DLD1 (cell line): Measurements from ENCODE around the gene CLRN2.
"Not testable (repeated sequence)": the region's sequence is repeated elsewhere in the genome, so short reads cannot be mapped to it uniquely, and the experiment has no call there.

Source experiments
- in situ Hi-C: cut with HindIII; loops from 2 replicates; pipeline ENCODE4 v1.10.0; 2017; ENCODE audit warnings: low sequenced_read_pairs

CLRN2 gene

DNA sequence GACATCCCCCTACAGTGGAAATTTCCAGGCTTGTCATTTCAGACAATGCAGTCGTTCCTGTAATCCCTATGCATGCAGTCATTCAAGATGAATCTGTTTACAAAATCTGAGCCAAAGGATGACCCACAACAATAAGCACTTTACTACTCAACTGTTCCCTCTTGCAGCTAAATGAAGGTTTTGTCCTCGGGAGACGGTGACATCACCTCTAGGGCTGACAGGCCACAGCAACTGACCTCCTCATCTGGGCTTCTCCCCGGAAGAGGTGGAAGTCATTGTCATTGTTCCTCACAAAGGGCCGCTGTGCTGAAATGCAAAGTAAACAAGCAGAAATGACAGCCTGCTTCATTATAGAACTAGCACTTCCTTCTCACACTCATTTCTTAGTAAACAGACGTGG is 29.2 kb downstream of the CLRN2 start:
- in situ Hi-C loops = no loop called here

DNA sequence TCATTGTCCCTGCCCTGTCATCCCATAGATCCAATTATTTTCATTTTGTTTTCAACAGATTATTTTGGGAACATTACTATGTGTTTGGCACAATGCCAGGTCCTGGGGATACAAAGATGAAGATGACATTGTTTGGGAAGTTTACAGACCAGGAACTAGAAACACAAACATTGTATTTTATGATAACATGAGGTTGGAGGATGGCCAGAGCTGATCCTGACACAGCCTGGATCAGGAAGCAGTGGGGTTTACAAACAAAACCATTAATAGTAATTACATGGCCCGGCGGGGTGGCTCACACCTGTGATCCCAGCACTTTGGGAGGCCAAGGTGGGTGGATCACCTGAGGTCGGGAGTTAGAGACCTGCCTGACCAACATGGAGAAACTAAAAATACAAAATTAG is 29.9 kb downstream of the CLRN2 start:
- in situ Hi-C loops = no loop called here

DNA sequence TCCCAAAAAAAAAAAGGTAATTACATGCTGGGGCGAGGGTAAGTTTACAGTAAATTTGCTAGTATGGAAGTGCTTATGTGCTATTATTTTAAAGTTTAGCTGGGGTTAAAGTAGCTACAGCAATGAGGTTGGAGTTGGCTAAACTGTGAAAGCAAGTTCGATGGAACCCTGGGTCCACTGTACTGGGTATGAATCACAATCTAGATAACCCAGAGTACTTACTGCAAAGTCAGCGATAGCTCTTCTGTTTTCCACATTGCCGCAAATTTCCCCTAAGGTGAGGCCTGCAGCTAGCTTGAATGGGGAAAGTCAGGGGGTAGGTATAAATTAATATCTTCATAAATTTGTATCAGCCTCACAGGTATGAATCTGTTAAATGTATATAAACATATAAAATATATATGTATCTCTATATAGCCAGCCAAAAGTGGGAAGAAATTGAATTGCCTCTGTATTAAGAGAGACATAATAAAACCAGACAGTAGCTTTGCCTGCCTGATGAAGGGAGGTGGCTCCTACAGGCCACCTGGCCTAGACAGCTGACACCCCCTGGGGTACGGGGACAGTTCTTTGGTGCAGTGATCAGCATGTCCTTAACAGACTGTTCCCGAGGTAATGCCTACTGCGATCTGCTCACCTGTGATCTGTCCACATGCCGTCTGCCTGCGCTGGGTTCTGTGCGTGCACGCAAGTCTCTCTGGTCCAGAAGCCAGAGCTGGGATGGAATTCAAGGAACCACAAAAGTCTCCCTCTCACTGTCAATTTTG is 30.6 kb downstream of the CLRN2 start:
- in situ Hi-C loops = no loop called here

DNA sequence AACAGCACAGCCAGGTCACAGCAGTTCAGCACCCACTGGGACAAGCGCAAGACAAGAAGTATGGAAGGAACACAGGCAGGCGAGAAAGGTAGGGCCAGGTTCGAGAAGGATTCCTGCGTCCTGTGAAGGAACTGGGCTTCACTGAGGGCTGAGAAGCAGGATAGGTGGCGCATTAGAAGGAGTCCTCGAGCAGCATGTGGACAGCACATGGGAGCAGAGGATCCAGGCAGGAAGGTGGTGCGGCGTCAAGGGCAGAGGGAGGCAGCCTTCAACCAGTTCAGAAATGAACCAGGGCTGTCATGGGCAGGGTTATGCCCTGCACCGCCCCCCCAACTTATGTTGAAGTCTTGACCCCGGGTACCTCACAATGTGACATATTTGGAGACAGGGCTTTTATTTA is 31.3 kb downstream of the CLRN2 start:
- in situ Hi-C loops = no loop called here

DNA sequence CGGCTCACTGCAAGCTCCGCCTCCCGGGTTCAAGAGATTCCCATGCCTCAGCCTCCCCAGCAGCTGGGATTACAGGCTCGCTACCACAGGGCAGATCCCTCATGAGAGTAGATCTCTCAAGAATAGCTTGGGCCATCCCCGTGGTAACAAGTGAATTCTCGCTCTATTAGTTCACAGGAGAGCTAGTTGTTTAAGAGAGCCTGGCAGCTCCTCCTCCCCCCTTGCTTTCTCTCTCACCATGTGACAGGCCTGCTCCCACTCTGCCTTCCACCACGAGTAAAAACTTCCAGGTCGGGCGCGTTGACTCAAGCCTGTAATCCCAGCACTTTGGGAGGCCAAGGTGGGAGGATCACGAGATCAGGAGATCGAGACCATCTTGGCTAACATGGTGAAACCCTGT is 31.7 kb downstream of the CLRN2 start:
- in situ Hi-C loops = no loop called here

DNA sequence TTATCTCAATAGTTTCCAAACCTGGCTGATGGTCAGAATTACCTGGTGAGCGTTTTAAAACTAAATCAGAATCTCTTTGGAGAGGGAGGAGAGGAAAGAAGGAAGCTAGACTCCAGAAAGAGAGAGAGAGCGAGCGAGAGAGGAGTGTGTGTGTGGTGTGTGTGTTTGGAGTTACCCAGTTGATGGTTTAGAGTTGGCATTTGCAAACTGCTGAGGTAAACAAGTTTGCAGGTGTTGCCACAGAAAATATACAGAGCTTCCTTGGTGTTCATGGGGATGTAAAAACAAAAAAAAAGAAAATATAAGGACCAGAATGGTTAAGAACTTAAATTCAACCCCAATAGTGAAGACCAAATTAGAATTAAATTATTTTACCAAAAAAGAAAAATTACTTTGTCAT is 35.6 kb downstream of the CLRN2 start:
- in situ Hi-C loops = no loop called here

DNA sequence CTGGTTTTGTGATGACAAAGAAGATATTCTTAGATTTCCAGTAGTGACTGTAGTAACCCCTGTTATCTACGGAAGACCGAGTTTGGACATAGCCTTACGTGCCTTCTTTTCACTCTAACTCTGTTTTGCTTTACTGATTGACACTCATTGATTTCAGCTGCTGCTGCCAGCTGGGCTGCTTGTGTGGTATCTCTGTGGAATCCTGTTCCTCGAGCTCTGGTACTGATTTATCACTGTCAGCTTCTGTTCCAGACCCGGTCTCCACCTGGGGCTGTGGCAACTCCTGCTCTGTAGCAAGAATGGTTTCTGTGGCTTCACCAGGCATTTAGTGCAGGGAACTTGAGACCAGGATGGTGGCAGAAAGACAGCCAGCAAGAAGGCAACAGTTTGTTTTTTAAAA is 37.5 kb downstream of the CLRN2 start:
- in situ Hi-C loops = no loop called here

DNA sequence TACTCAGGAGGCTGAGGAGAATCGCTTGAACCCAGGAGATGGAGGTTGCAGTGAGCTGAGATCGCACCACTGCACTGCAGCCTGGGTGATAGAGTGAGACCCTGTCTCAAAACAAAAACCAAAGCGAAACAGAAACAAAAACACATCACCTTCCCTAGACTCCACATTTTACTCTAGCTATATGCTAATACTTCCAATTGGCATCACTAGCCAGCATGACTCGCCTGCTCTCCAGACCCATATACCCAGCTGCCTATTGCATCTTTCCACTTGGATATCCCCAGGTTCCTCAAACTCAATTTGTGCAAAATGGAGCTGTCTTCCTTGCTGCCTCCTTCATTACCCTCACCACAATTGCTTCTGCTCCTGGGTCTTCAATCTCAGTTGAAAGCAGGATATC is 39.6 kb downstream of the CLRN2 start:
- in situ Hi-C loops = no loop called here

DNA sequence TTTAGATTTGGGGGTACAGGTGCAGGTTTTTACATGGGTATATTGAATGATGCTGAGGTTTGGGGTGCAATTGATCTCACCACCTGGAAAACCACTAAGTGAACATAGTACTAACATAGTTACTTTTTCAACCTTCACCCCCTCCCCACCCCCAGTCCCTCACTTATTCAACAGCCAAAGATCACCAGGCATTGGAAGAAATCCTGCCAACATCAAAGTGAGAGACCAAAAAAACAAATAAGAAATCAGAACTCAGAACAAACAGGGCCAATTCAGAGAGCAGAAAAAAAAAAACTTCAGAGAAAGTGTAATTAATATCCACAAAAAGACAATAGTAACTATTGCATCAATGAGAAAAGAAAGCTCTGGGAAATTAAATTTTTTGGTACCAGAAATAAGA is 41.5 kb downstream of the CLRN2 start:
- in situ Hi-C loops = no loop called here

DNA sequence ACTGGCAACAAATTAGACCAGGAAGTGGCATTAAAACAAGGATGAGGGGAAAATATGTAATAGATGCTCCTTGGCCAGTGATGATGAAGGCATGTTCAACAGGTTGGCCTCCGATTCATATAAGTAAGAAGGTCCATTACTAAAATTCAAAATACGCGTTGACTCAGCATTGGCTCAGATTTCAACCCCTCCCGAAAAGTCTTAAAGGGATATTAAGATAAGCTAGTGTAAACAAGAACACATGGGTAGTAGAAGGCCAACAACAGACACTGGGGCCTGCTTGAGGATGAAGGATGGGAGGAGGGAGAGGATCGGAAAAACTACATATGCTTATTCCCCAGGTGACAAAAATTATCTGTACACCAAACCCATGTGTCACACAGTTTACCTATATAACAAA is 42.9 kb downstream of the CLRN2 start:
- in situ Hi-C loops = no loop called here

DNA sequence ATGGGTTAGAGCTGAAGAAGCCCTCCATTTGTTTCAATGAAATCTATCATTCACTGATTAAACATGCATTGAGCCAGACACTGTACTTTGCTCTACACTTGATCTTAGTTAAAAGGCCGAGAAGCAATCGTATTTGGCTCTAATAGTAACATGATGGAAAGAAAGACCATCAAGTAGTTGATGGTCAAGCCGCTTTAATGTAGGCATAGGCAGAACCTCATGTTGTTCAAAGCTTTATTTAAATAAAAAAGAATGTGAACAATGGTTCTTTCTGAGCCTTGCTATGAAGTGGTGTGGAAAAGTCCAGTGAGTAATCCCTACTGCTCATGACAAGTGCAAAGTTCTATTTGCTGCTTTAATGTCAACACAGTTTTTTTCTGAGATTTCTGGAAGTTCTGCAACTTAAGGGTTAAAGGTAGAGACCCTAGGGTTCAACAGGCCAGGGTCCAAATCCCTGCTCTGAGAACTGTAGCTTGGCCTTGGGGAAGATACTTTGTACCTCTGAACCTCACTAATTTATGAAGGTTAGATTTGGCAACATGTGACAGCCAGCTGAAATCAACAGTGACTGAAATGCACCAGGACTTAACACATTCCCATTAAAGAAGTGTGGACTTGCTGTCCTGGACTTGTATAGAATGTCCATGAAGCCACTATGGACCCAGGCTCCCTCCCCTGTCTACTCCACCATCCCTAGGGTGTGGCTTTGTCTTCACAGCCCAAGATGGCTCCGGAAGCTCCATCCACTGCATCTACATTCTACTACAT is 44.2 kb downstream of the CLRN2 start:
- in situ Hi-C loops = no loop called here

DNA sequence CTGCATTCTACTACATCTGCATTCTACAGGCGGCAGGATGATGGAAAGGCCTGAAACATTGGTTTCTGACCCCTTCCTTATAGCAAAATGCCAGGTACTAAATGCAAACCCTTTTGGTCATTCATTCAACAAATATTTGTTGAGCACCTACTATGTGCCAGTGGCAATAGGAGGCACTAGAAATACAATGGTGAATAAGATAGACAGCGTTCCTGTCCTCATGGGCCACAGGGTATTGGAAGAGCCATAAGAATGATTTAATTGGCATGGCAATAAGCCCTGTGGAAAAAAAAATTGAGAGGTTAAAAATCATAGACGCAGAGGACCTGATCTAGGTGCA is 44.7 kb downstream of the CLRN2 start:
- in situ Hi-C loops = no loop called here

DNA sequence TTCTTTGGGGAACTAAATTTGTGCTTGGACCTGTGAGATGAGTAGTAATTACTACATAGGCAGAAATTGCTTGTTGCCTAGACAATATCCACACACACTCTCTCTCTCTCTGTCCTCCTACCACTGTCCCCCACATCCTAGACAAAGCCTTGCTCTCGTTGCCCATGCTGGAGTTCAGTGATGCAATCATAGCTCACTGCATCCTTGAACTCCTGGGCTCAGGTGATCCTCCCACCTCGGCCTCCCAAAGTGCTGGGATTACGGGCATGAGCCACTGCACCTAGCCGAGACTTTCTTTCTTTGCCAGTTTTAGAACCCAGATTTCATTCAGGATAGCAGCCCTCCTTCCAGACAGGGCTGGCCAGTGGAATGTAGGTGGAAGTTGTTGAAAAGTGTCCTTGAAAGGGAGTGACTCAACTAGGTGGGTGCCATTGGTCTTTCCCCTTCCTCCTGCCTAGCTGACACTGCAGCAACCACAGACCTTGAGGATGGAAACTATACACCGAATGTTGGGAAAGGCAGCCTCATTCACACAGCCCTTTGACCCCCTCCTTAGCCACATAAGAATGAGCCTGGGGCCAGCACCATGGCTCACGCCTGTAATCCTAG is 45.2 kb downstream of the CLRN2 start:
- in situ Hi-C loops = no loop called here

DNA sequence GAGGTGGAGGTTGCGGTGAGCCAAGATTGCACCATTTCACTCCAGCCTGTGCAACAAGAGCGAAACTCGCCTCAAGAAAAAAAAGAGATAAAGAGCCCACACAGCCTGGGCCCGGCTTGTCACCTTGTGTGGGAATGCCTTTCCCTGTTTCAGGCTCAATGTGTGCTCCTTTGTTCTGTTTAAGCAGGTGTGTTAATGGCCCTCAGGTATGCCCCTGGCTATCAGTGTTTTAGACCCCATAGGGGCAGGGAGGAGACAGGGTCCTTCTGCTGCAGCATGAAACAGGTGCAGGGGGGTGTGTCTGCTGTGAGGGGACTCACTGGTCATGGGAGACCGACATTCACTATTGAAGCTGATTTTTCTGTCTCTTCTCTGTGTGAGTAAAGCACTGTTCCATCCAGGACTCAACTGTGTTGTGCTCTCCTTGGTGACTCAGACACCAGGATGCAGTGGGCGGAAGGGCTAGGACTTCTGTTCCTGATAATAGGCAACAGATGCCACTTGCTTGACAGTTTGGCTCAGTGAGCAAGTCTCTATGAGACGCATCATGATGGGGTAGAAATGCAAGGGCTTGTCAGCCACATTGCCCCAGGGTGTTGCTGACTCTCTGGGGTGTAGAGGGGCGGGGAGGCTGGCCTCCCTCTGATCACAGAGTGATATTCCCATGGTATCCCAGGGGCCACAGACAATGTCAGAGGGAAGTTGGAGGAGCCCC is 46.4 kb downstream of the CLRN2 start:
- in situ Hi-C loops = no loop called here

DNA sequence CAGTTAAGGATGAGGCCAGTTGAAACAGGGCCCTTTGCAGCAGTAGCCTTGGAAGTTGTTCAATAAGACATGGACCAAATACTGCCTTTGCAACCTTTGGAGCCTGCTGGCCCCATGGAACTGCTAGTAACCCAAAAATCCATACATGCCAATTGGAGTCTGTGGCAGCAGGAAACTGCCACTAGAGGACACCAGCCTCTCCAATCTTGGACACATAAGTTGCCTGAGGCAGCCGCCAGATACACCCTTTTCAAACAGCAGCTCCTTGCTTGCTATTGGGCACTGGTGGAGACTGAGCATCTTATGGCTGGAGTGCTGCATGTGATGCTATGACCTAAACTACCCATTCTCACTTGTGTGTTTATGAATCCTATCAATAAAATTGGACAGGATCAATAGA is 47.2 kb downstream of the CLRN2 start:
- in situ Hi-C loops = no loop called here

DNA sequence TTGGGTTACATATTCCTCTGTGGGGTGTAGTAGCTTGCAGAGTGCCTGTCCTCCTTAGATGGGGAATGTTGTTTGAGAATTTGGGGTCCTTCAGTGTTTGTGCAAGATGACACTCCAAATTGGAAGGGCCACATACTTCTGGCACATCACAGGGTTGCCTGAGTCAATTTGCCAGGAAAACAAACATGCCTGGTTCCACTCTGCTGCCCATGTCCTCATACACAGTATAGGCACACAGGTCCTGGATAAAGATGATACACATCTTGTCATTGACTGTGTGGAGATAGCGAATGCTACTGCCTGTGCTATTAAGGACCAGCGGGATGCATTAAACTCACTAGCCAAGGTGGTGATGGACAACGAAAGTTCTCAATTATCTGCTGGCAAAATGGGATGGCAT is 50.9 kb downstream of the CLRN2 start:
- in situ Hi-C loops = no loop called here

DNA sequence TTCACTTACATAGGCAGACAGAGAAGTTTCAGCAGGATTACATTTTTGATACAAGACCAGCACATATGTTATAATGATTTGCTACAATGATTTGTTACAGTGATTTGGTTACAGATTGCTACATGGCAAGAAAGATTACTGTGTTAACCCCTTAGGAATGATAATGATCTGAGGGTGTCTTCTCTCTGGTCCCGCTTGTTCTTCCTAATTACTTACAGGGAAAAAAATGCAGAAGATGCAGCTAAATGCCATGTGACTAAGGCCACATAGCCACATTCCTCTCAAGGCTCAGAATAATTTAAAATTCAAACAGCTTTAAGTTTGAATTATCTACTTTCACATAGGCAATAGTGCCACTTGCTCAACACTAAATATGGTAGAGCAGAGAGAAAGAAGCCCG is 52.3 kb downstream of the CLRN2 start:
- in situ Hi-C loops = no loop called here

DNA sequence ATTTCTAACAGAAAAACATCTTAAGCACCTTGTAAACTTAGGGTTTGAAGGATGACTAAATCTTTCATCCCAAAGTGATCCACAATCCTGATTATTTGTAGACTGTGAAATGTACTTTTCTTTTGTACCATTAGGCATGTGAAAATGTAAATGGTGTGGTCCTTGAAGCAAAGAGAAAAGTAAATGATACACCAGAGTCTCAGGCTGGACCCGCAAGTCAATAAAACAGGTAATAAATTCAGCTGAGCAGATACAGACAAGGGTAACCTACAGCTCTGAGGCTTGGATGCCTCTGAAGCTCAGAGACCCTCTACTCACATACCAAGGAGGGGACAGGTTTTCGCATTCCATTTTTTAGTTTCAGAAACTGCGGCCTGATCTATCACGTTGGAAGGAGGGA is 59.2 kb downstream of the CLRN2 start:
- in situ Hi-C loops = no loop called here

DNA sequence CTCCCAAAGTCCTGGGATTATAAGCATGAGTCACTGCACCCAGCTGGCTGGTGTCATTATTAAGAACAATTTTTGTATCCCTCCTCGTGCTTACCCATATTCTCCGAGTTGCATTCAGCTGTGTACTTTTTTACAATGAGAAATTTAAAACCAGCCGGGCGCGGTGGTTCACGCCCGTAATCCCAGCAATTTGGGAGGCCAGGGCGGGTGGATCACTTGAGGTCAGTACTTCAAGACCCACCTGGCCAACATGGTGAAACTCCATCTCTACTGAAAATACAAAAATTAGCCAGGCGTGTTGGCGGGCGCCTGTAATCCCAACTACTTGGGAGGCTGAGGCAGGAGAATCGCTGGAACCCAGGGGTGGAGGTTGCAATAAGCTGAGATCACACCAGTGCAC is 60.2 kb downstream of the CLRN2 start:
- in situ Hi-C loops = not testable (repeated sequence)
